Subcutaneous abdominal adipose tissue (tissue), 5 donors: ENCODE measurements around the gene SERTAD2.
A peak's percentile ranks its signal among the peaks of the same experiment; 100 is the strongest.

Source experiments
- H3K27ac ChIP-seq: one replicate; pipeline ENCODE4 v1.7.0; 2013; ENCODE audit warnings: low read depth, mild to moderate bottlenecking, inconsistent platforms, low read length, moderate library complexity
- H3K27me3 ChIP-seq, 5 donors: one replicate each; pipeline ENCODE4 v1.7.0; 2013; ENCODE audit warnings: low read length in 5 of 5, inconsistent platforms in 1 of 5; ENCODE audit not compliant: control insufficient read depth in 5 of 5, insufficient read depth in 4 of 5
- H3K36me3 ChIP-seq, 5 donors: one replicate each; pipeline ENCODE4 v1.7.0; 2013; ENCODE audit warnings: low read length in 5 of 5; ENCODE audit not compliant: control insufficient read depth in 5 of 5, insufficient read depth in 5 of 5
- H3K4me1 ChIP-seq, 5 donors: one replicate each; pipeline ENCODE4 v1.7.0; 2013; ENCODE audit warnings: low read length in 5 of 5, mild to moderate bottlenecking in 3 of 5, moderate library complexity in 1 of 5; ENCODE audit not compliant: control insufficient read depth in 5 of 5, insufficient read depth in 5 of 5
- H3K4me3 ChIP-seq, 5 donors: one replicate each; pipeline ENCODE4 v1.7.0; 2013; ENCODE audit warnings: low read length in 5 of 5, low read depth in 1 of 5
- H3K9ac ChIP-seq, 5 donors: one replicate each; pipeline ENCODE4 v1.7.0; 2013; ENCODE audit warnings: low read length in 5 of 5, mild to moderate bottlenecking in 4 of 5, moderate library complexity in 3 of 5
- H3K9me3 ChIP-seq, 5 donors: one replicate each; pipeline ENCODE4 v1.7.0; 2013; ENCODE audit warnings: low read length in 5 of 5; ENCODE audit not compliant: control insufficient read depth in 5 of 5
- donor health status: healthy.
- donor health status: healthy.
- donor health status: healthy.
- donor health status: healthy.
- donor health status: healthy.

SERTAD2 gene

DNA sequence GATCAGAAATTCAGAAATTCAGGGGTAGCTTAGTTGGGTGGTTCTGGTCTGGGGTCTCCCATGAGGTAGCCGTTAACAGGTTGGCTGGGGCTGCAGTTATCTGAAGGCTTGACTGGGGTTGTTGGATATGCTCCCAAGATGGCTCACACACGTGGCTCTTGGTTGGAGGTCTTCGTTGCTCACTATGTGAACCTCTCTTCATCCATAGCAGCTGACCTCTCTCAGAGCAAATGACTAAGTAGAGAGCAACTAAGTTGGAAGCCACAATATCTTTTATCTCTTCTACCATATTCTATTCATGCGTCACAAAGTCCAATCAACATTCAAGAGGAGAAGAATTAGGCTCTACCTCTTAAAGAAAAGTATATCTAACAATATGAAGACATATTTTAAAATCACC, 38.7 kb upstream of the SERTAD2 start:
- H3K27me3 ChIP-seq: no peaks in the 10 kb centered on the region
- H3K36me3 ChIP-seq: no peaks in the 10 kb centered on the region
- H3K9me3 ChIP-seq: peaks cover 0 to 4% (median 0%) of the 10 kb centered on the region in 5 donors
- peaks cover 2 to 12% (median 4%) of the 10 kb centered on the region in 5 donors for H3K4me1 ChIP-seq
- no peak overlapping the region for H3K27ac ChIP-seq
- no peak overlapping the region for H3K9ac ChIP-seq
- H3K4me3 ChIP-seq: no peak overlapping the region

DNA sequence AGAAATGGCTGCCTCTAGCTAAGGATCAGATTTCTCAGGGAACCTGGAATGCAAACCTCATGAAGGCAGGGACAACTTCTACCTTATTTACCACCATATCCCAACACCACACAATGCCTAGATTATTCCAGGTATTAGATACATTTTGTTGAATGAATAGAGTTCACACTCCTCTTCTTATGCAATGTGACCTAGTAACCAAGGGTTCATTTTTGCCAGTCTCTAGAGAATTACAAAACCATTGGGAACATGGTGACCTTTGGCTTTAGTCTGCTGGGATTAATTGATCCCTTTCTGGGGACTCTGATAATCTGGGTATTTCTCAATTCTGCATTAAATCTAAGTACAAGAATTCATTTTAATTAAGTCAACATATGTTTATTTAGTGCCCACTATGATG, 35.2 kb upstream of the SERTAD2 start:
- Histone ChIP-seq H3K9me3 (peaks cover 0 to 4% (median 0%) of the 10 kb centered on the region in 5 donors), H3K27me3 (no peaks in the 10 kb centered on the region)

DNA sequence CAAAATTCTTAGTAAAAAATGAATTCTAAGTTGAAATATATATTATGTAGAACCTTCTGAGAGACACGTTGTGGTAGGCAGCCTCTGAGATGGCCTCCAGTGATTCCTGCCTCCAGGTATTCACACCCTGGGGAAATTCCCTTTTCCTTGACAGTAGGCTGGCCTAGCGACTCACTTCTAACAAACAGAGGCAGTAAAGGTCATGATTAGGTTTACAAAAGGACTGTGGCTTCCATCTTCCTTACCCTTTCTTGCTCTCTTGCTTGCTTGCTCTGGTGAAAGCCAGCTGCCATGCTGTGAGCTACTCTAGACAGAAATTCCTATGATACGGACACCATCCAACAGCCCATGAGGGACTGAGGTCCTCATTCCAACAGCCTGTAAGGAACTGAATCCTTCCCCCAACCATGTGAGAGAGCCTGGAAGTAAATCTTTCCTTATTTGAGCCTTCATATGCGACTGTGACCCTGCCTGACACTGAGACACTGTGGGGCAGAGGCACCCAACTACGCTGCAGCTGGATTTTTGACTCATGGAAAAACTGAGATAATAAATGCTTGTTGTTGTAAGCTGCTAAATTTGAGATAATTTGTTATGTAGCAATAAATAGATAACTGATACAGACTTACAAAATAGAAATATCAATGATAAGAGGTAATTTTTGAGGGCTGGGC, 32.7 kb upstream of the SERTAD2 start:
- Histone ChIP-seq H3K27me3 (no peaks in the 10 kb centered on the region), H3K4me1 (peaks cover 0 to 25% (median 11%) of the 10 kb centered on the region in 5 donors), H3K9me3 (no peaks in the 10 kb centered on the region), H3K9ac (no peak overlapping the region), H3K27ac (no peak overlapping the region), H3K36me3 (no peaks in the 10 kb centered on the region), H3K4me3 (no peak overlapping the region)

More for the DNA sequence above, 35.2 kb upstream of the SERTAD2 start:
- Histone ChIP-seq H3K4me3 (no peak overlapping the region), H3K9ac (no peak overlapping the region), H3K4me1 (peaks cover 0 to 25% (median 11%) of the 10 kb centered on the region in 5 donors), H3K36me3 (no peaks in the 10 kb centered on the region), H3K27ac (no peak overlapping the region)

GRCh38 chr2:64685430-64685829, 31.7 kb upstream of the SERTAD2 start:
- H3K27me3 ChIP-seq: no peaks in the 10 kb centered on the region
- H3K9me3 ChIP-seq: no peaks in the 10 kb centered on the region
- peak overlapping the region in 1 of 5 donors; percentile 14 for H3K9ac ChIP-seq
- no peak overlapping the region for H3K4me3 ChIP-seq
- peaks cover 0 to 25% (median 11%) of the 10 kb centered on the region in 5 donors for H3K4me1 ChIP-seq
- H3K27ac ChIP-seq: no peak overlapping the region
- no peaks in the 10 kb centered on the region for H3K36me3 ChIP-seq

DNA sequence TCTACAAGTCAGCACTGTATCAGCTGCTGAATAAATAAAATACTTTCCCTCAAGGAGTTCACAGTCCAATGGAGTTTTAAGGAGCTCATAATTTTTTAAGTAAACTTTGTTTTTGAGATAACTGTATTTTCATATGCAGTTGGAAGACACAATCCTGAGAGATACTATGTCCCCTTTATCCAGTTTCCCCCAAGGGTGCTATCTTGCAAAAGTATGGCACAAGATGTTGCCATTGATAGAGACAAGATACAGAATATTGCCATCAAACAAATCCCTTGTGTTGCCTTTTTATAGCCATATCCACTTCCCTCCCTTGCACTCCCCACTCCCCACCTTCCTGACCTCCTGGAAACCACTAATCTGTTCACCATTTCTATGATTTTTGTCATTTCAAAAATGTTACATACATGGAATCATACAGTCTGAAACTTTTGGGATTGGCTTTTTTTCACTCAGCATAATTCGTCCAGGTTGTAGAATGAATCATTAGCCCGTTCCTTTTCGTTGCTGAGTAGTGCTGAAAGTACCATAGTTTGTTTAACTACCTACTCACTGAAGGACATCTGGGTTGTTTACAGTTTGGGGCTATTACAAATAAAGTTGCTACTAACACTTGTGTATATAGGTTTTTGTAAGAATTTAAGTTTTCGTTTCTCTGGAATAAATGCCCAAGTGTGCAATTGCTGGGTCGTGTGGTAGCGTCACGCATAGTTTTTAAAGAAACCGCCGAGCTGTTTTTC, 30.2 kb upstream of the SERTAD2 start:
- Histone ChIP-seq H3K36me3 (no peaks in the 10 kb centered on the region), H3K4me1 (peaks cover 0 to 24% (median 14%) of the 10 kb centered on the region in 5 donors), H3K27ac (no peak overlapping the region), H3K9ac (no peak overlapping the region), H3K9me3 (no peaks in the 10 kb centered on the region), H3K4me3 (no peak overlapping the region), H3K27me3 (no peaks in the 10 kb centered on the region)

GRCh38 chr2:64681479-64681967, 27.8 kb upstream of the SERTAD2 start:
- H3K27ac ChIP-seq: no peak overlapping the region
- no peak overlapping the region for H3K9ac ChIP-seq
- H3K4me3 ChIP-seq: no peak overlapping the region
- H3K9me3 ChIP-seq: no peaks in the 10 kb centered on the region
- no peaks in the 10 kb centered on the region for H3K36me3 ChIP-seq
- peaks cover 0 to 17% (median 13%) of the 10 kb centered on the region in 5 donors for H3K4me1 ChIP-seq
- H3K27me3 ChIP-seq: no peaks in the 10 kb centered on the region

DNA sequence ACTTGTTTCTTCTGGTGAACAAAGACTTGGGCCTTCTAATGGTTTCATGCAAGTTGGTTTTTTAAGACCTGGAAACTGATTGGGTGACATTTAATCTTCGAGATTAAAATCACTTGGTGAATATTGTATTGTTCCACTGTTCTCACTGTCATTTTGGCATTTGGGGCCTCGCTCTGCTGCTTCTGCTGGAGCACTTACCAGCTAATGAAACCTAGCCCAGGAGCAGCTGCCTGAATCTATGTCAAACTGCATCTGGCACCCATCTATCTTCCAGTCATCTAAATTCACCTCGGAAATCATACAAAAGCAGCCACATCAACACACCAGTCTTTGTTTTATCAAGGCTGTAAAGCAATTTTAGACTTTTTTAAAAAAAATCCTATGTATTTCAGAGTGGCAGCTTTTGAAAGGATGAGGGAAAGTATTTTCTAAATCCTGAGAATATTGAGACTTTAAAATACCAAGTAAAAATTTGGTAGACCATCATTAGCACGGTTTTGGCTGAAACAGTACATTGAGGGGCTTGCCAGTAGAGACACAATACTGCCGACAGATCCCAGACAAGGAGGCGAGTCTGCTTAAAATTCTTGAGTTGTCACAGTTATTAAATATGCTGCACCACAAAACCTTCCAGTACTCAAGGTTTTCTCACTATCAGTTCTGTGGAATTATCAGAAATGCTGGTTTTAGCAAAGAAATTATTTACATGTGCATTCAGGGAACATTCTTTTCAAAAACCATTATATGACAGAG, 26.1 kb upstream of the SERTAD2 start:
- no peaks in the 10 kb centered on the region for H3K36me3 ChIP-seq

DNA sequence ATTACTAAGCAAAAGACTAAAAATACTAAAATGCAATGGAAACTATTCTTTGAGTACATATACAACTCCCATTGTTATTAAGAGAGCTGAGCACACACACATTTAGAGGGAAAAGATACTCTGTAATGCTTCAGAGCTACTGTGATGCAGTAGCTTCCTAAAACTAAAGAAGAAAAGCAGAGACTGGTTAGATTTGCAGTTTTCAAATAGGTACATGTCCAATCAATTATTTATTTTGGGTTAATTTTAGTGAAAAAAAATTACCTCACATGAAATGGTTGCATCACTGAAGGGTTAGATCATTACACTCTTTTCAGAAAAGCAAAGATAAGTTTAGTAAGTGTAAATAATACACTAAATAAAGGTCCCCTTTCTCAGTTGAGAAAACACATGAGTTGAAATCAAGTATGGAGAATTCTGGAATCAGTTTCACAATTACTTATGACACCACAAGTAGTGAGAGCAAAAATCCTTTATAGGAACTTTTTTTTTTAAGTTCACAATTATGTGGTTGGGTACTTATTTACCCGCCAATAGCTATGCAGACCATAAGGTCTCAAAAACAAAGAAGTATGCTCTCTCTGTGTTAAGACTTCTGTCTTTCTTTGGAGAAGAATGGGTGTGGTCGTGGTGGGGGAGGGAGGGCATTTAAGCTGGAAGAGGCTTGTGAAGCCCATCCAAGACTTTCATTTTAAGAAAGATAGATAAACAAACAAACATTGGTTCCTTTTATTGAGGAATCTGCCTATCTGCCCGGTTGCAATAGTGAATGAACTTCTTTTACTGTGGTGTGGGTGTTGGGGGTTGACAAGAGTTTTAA, 25.3 kb upstream of the SERTAD2 start:
- Histone ChIP-seq H3K4me1 (peaks cover 0 to 4% (median 0%) of the 10 kb centered on the region in 5 donors), H3K4me3 (no peak overlapping the region), H3K9me3 (no peaks in the 10 kb centered on the region), H3K27ac (no peak overlapping the region), H3K36me3 (no peaks in the 10 kb centered on the region), H3K9ac (no peak overlapping the region), H3K27me3 (no peaks in the 10 kb centered on the region)

More for the DNA sequence above, 26.1 kb upstream of the SERTAD2 start:
- Histone ChIP-seq H3K9me3 (no peaks in the 10 kb centered on the region), H3K9ac (no peak overlapping the region), H3K27me3 (no peaks in the 10 kb centered on the region), H3K4me1 (peaks cover 0 to 4% (median 2%) of the 10 kb centered on the region in 5 donors), H3K27ac (no peak overlapping the region), H3K4me3 (no peak overlapping the region)

GRCh38 chr2:64677530-64677929, 23.8 kb upstream of the SERTAD2 start:
- Histone ChIP-seq H3K36me3 (no peaks in the 10 kb centered on the region), H3K9me3 (no peaks in the 10 kb centered on the region), H3K4me1 (peaks cover 0 to 4% (median 0%) of the 10 kb centered on the region in 5 donors), H3K4me3 (no peak overlapping the region), H3K27me3 (no peaks in the 10 kb centered on the region), H3K27ac (no peak overlapping the region), H3K9ac (no peak overlapping the region)
